OCI-M1 (cell line): ENCODE data around the gene CTNNB1.
A peak's percentile ranks its signal among the peaks of the same experiment; 100 is the strongest.

Experiments used
- DNase-seq: peaks from one replicate; lab custom pipeline; 2025; lab: John Stamatoyannopoulos, UW

Gene CTNNB1

DNA sequence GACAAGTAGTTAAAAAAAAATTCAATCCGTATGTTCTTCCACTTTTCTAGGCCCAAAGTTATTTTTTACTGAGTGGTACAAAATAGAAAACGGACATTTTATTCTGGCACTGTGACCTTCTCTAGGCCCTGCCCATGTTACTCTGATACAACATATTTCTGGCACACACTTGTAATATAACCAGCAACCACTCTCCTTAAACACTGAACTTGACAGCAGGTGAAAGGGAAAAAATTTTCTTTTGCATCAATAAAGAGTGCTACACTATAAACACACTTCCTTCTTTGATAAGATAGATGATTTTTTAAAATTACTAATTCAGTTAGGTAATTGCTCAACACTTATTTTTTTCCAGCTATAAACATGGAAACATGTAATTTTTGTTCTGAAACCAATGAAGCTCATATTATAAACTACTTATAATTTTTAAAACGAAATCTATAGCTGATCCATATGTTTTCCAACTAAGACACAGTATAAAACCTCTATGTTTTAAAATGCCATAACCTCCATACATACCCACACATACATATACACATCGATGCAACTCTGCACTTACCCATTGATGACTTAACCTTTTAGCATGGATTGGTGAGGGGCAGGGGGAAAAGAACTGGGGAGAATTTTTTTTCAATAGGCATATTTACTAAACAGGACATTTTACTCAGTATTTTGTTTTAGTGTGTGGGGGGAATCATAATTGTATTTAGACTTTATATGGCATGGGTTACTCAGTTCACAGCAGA lies 5.3 kb upstream of the CTNNB1 start:
- DNase-seq: no peak

DNA sequence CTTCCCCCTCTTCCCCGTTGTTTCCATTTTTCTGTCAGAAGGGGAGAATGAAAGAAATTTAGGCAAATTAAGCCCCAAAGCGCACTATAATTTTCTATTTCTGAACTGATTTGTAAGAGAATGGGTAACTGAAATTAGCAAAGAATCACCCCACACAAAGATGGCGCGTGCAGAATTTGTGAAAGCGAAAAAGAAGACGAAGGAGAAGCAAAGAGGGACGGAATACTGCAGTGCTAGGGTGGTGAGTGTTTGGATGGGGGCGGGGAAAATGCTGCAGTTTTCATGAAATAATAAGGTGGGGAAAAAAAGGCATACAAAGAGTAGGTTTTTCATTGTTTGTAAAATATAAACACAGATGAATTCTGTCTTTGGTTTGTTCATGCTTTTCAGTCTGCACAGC lies 4.6 kb upstream of the CTNNB1 start:
- no peak for DNase-seq

- no peak for DNase-seq
These were observed 3.4 kb upstream of the CTNNB1 start for GRCh38 chr3:41195946-41196345.

DNA sequence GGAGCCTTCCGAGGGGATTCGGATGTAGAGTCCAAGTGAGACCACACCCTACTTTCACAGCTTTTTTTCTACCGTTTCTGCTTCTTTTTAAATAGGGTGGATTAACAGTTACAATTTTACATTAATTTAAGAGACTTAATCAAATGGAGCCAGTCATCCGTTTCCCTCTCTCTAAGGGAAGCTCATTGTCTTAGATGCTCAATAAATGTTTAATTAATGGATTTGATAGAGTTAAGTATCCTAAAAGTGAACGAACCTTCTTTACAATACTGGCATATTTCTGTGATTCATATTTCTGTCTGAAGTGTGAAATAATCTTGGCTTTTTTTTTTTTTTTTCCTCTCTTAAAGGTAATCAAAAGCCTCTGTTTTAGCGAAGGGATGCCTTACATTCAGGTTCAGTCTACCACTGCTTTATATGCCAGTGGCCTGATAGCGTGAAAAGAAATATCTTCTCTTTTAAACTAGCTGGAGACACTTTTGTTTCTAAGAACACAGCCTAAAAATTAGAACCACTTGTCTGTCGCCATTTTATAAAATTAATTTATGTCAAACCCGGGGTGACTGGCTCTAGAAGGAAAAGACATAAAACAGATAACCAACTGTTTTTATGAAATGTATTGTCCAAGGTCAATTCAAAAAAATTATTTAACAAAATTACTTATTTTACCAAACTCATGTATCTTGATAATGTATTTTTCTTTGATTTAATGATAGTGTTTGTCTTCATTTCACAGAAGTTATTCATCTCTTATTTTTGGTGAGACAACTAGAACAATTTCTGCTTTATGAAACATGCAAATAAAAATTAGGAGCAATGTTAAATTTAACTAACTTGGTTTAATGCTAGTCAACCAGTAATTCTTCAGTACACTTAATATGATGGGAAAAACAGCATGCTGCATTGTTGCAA lies 2.5 kb upstream of the CTNNB1 start:
- DNase-seq: no peak

DNA sequence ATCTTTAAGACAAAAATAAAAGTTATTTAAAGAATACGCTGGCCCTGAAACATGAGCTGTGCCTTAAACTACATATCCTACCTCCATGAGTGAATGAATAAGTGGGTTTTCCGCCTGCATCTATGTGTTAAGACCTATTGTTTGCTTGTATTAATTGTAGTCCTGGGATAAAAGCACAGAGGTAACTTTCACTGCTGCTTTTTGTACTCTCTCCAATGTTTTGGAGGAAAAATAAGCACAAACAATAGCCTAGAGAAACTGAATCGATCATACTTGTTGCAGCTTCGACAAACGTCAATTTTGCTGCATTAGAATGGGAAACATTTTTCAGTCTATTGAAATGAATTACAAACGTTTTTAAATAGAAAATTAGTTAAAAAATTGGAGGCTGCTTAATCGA lies 1.3 kb upstream of the CTNNB1 start:
- DNase-seq: no peak

DNA sequence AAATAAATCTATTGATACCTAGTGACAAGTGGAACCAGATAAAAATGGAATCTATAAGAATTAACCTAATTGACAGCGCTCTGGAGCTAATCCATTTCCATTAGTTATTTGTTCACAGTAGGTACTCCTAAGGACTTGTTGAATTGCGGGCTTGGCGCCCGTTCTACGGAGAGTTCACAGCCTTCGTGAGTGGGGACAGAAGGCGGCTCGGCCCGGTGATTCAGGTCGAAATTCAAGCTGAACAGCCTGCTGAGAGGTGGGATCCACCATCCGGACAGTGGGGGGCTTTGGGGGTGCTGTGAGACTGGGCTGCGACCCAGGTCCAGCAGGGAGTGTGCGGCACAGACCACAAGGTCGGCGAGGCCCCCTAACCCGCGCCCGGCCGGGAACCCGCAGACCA lies 779 bp upstream of the CTNNB1 start:
- DNase-seq: peak; percentile 41

GRCh38 chr3:41199866-41200668 lies 762 bp downstream of the CTNNB1 start:
- peak; percentile 64 for DNase-seq

DNA sequence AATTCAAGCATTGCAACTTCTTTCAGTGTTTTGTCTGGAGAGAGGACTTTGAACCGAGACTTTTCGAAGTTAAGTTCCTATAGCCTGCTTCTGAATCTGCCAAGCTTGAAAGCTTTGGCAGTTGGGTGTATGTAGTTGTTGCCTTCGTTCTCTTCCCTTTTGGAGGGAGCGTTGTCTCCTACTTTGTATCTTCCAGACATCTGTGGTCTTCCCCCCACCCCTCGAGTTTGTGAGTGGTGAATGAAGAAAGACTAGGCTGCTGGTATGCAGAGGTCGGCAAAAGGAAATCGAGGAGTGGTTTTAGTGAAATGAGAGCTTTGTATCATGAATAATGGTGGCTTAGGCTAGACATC lies 1.3 kb downstream of the CTNNB1 start:
- peak; percentile 85 for DNase-seq

DNA sequence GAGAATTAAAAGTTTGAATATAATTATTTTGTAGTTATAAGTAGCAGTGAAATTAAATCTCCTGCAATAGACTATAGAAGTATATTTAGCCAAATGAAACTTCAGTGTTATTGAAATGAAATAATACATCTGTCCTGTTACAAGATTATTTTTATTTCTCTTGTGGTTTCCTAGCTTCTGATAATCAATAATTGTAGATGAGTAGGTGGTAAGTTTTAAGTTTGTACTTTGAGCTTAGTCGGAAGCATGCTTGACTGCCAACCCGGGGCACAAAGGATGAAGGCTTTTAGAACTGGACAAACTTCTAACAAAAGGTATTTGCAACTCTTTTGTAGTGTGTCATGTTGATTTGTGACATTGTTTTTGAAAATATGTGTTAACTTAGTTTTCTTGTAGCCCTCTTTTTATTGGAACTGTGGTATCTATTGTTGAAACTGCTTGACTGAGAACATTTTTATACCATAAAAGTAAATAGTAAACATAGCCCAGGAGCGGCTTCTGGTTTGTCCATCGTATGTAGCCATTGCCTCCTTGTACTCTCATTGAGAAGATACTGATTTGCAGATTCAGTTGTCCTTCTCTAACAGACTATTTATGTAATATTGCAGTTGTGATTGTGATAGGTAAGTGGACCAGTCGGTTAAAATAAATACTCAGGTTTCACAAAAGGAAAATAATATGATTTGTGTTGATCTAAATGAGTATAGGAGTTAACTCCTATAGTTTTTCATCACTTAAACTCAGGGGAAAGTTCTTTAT lies 2.9 kb downstream of the CTNNB1 start:
- DNase-seq: no peak

- peak; percentile 47 for DNase-seq
These were observed 3.6 kb downstream of the CTNNB1 start for GRCh38 chr3:41202834-41203345.

DNA sequence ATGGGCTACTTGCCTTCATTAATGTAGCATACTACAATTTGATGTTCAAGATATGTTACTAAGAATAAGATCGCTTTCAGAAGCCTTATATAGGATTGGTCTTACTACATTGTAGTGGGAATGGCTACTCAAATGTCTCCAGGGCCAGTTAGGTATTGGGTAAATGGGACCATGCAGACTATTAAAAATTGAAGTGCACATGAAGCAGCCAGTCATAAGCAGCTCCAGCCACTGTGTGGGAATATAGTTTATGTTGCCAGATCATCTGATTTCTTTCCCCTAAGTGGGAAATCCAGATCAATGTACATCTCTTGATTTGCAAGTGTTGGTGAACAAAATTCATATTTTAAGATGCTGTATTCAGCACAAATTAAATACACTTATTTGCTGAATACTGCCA lies 5.1 kb downstream of the CTNNB1 start:
- no peak for DNase-seq

DNA sequence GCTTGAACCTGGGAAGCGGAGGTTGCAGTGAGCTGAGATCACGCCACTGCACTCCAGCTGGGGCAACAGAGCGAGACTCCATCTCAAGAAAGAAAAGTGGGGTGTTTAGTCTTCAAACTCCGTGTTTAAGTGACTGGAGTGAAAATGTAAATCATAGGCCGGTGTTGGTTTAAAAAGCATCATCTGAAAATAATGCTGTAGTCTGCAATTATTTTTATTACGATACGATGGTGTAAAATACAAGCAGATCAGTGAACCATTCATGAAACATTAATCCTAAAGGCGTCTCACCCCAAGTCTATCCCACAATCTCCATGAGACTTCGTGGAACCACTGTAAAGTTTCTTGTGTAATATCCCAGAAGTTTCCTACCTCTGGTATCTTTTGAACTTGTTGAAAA lies 6.3 kb downstream of the CTNNB1 start:
- DNase-seq: no peak

- DNase-seq: peak; percentile 32
These were observed 8.1 kb downstream of the CTNNB1 start for GRCh38 chr3:41207355-41207754.

DNA sequence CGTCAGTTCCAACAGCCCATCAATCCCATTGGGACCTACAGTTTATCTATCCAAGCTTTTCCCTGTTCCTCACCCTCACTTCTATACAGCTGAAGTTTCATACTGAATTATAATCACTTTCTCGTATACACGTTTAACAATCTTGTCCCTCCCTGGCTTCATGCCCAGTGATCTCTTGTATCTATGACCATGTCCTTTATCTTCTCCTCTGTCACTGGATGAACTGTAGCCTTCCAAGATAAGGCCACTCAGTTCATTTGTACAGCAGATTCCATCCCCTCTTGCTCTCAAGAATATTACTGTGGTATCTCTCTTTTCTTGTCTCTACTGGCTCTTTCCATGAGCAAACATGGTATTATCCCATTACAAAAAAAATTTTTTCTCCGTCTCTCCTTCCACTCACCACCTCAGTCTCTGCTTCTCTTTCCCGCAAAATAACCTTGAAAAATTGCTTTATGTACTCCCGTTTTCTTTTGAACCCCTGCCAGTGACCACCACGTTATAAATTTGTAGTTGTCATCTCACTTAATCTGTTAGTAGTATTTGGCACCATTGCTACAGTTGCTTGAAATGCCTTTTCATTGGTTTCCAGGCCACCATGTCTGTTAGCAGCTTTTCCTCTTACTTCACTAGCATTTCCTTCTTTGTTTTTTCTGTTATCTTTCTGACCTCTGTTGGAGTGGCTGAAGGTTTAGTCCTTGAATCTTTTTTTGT lies 9.4 kb downstream of the CTNNB1 start:
- peak; percentile 27 for DNase-seq

DNA sequence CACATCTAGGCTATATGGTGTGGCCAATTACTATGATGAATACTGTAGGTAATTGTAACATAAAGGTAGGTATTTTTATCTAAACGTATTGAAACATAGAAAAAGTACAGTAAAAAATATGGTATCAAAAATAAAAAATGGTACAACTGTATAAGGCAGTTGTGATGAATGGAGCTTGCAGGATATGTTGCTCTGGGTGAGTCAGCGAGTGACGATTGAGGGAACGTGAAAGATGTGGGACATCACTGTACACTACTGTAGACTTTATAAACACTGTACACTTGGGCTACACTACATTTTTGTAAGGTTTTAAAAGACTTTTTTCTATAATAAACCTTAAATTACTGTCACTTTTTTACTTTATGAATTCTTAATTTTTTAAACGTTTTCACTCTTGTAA lies 10.3 kb downstream of the CTNNB1 start:
- no peak for DNase-seq

- no peak for DNase-seq
These were observed 11.7 kb downstream of the CTNNB1 start for GRCh38 chr3:41210966-41211365.

DNA sequence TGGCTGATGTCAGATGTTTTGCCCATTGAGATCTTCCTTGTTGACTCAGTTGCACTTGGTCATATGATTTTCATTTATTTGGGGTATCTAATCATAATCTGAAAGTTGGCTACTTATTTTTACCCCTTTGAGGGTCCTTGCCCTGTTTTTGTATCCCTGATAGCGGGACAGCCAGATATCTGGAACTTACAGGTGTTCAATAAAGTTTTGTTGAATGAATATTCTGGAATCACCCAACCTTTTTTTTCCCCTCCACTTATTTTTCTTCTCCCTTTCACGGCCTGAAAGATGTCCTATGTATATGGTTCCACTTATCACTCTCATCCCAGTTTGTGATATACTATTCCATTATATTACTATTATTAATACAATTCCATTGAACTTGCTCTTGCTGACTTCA lies 12.8 kb downstream of the CTNNB1 start:
- DNase-seq: no peak

GRCh38 chr3:41213588-41213987 lies 14.3 kb downstream of the CTNNB1 start:
- no peak for DNase-seq

- no peak for DNase-seq
These were observed 17.1 kb downstream of the CTNNB1 start for GRCh38 chr3:41216422-41216821.

DNA sequence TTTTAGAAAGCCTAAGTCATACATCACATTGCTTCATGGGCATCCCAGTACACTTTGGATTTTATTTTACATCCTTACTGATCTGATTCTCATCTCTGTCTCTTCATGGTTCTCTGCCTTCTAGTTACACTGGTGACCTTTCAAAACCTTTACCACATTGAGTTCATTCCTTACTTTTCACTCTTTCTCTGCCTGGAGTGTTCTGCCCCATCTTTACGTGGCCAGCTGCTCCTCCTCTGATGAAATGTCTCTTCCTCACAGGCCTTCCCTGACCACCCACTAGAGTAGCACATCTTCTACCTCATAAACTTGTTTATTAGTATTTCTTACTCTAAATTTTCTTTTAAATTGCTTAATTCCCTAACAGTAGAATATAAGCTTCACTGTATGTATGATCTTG lies 17.7 kb downstream of the CTNNB1 start:
- DNase-seq: no peak

- no peak for DNase-seq
These were observed 20.1 kb downstream of the CTNNB1 start for GRCh38 chr3:41219424-41219823.
